Endodermal cell (in vitro differentiated cells): ENCODE data around the gene LYRM4. TPM values are rescaled to one million over a fixed set of nuclear protein-coding genes. Genes with fewer than 3 reads are reported as not detected.

Experiments used
- DNase-seq: peaks from one replicate; pipeline ENCODE4 v3.0.0-alpha.2; 2017
- H3K27ac ChIP-seq: 2 replicates; pipeline ENCODE4 v1.5.1; 2013; ENCODE audit warnings: mild to moderate bottlenecking, low read depth, low read length, moderate library complexity
- H3K27me3 ChIP-seq: 2 replicates; pipeline ENCODE4 v1.6.1; 2013; ENCODE audit warnings: mild to moderate bottlenecking, low read length, moderate library complexity; ENCODE audit not compliant: insufficient read depth, control insufficient read depth, poor library complexity, severe bottlenecking
- H3K36me3 ChIP-seq: 2 replicates; pipeline ENCODE4 v1.7.0; 2013; ENCODE audit warnings: mild to moderate bottlenecking, low read length, moderate library complexity; ENCODE audit not compliant: control insufficient read depth, insufficient read depth
- H3K4me1 ChIP-seq: one replicate; pipeline ENCODE4 v1.7.0; 2013; ENCODE audit warnings: low read length; ENCODE audit not compliant: control insufficient read depth, insufficient read depth
- H3K4me3 ChIP-seq: 2 replicates; pipeline ENCODE4 v1.5.1; 2013; ENCODE audit warnings: mild to moderate bottlenecking, low read length, moderate library complexity
- H3K9ac ChIP-seq: 2 replicates; pipeline ENCODE4 v1.6.1; 2013; ENCODE audit warnings: mild to moderate bottlenecking, low read length, moderate library complexity; ENCODE audit not compliant: poor library complexity, severe bottlenecking; ENCODE audit errors: extremely low read depth
- H3K9me3 ChIP-seq: 2 replicates; pipeline ENCODE4 v1.6.1; 2013; ENCODE audit warnings: mild to moderate bottlenecking, low read length, moderate library complexity; ENCODE audit not compliant: control insufficient read depth
- H3K27ac Mint-ChIP-seq: 2 replicates; pipeline ENCODE4 v1.8.0; 2020; ENCODE audit warnings: mixed read lengths
- H3K27me3 Mint-ChIP-seq: 2 replicates; pipeline ENCODE4 v1.8.0; 2021; ENCODE audit warnings: mild to moderate bottlenecking, mixed read lengths; ENCODE audit not compliant: insufficient read depth
- H3K36me3 Mint-ChIP-seq: 2 replicates; pipeline ENCODE4 v1.8.0; 2020; ENCODE audit warnings: low read depth, mixed read lengths
- H3K4me1 Mint-ChIP-seq: 2 replicates; pipeline ENCODE4 v1.8.0; 2020; ENCODE audit warnings: mixed read lengths
- H3K4me3 Mint-ChIP-seq: 2 replicates; pipeline ENCODE4 v1.8.0; 2020; ENCODE audit warnings: mild to moderate bottlenecking, moderate library complexity, mixed read lengths
- H3K9me3 Mint-ChIP-seq: 2 replicates; pipeline ENCODE4 v1.8.0; 2020; ENCODE audit warnings: mild to moderate bottlenecking, mixed read lengths
- WGBS, 2 experiments: methylation state at CpG; one replicate each; pipeline versions ENCODE4 v1.1.5 to v1.1.7; 2013; ENCODE audit warnings: missing lambda C conversion rate in 2 of 2, mixed read lengths in 1 of 2; ENCODE audit not compliant: insufficient coverage in 1 of 2, insufficient read length in 1 of 2; 5-methylcytosine and 5-hydroxymethylcytosine counted together
- total RNA-seq, 2 donors: library from RNA; stranded (reverse); fragmentation: NEBNext Ultra II Directional in 1 of 2; extraction: Animal tissue kit (Norgen Biotek cat#: 25700) in 1 of 2; gene quantifications; 2 replicates in 1 of 2; 3 replicates in 1 of 2; pipeline ENCODE4 v1.2.1, GENCODE V29; 2021
- TF ChIP-seq, protein P1 (sequence below): fragments of 200-600 bp; sonication (generic); conservative IDR thresholded peaks from 2 replicates; pipeline ENCODE4 v1.5.0; 2021; ENCODE audit warnings: antibody characterized with exemption, mild to moderate bottlenecking

The LYRM4 gene
- total RNA-seq, 2 donors from 2014 or later = 32.1 to 44.3 TPM

DNA sequence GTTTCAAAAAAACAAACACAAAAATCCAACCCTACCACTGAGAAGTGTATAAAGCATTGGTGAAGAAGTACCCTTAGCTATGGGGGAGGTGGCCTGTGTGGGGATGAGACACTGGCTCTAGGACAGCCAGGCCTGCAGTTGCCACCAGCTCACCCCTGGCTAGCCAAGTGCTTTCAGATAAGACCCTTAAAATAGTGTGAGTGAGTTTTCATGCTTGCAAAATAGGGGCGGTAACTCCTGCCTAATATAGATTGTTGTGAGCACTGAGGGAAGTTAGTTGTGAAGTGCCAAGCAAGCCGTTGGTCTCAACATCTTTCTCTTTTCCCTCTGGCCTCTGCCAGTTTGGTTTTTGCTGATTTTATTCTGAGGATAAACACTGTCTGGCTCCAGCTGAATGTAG is 164.3 kb downstream of the LYRM4 start:
- Histone ChIP-seq H3K27ac (no peak overlapping the region), H3K9ac (no peak overlapping the region), H3K4me3 (no peak overlapping the region), H3K4me1 (no peaks in the 10 kb centered on the region), H3K27me3 (no peaks in the 10 kb centered on the region), H3K9me3 (no peaks in the 10 kb centered on the region), H3K36me3 (no peaks in the 10 kb centered on the region)
- Mint-ChIP-seq H3K27me3 (peaks cover 8% of the 10 kb centered on the region), H3K27ac (no peak overlapping the region), H3K36me3 (no peaks in the 10 kb centered on the region), H3K4me3 (no peak overlapping the region), H3K9me3 (no peaks in the 10 kb centered on the region), H3K4me1 (no peaks in the 10 kb centered on the region)
- WGBS, 2 experiments = 79 to 89% methylated on average over 2 of the region's 2 CpGs
- TF ChIP-seq, protein P1, sequence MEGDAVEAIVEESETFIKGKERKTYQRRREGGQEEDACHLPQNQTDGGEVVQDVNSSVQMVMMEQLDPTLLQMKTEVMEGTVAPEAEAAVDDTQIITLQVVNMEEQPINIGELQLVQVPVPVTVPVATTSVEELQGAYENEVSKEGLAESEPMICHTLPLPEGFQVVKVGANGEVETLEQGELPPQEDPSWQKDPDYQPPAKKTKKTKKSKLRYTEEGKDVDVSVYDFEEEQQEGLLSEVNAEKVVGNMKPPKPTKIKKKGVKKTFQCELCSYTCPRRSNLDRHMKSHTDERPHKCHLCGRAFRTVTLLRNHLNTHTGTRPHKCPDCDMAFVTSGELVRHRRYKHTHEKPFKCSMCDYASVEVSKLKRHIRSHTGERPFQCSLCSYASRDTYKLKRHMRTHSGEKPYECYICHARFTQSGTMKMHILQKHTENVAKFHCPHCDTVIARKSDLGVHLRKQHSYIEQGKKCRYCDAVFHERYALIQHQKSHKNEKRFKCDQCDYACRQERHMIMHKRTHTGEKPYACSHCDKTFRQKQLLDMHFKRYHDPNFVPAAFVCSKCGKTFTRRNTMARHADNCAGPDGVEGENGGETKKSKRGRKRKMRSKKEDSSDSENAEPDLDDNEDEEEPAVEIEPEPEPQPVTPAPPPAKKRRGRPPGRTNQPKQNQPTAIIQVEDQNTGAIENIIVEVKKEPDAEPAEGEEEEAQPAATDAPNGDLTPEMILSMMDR = no peak
- no peak for DNase-seq

DNA sequence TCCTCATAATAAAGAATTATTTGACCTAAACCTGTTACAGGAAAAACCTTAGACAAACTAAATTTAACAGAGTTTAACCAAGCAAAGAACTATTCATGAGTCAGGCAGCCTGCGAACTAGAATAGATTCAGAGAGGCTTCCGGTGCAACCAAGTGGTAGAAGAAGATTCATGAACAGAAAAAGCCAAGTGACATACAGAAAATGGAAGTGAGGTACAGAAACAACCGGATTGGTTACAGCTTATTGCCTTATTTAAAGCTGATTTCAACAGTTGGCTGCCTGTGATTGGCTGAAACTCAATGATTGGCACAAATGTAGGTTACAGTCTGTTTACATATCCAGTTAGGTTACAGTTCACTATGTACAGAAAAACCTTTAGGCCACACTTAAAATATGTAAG is 165.5 kb downstream of the LYRM4 start:
- TF ChIP-seq, protein P1 = no peak
- H3K27ac Mint-ChIP-seq = no peak overlapping the region
- Histone ChIP-seq H3K9me3 (no peaks in the 10 kb centered on the region), H3K27ac (no peak overlapping the region), H3K4me1 (no peaks in the 10 kb centered on the region), H3K4me3 (no peak overlapping the region), H3K36me3 (no peaks in the 10 kb centered on the region), H3K9ac (no peak overlapping the region), H3K27me3 (peaks cover 5% of the 10 kb centered on the region)
- WGBS, 2 experiments = 74 to 89% methylated on average over 3 of the region's 3 CpGs
- peaks cover 11% of the 10 kb centered on the region for H3K27me3 Mint-ChIP-seq
- DNase-seq = no peak
- no peaks in the 10 kb centered on the region for H3K9me3 Mint-ChIP-seq
- no peaks in the 10 kb centered on the region for H3K36me3 Mint-ChIP-seq
- no peaks in the 10 kb centered on the region for H3K4me1 Mint-ChIP-seq
- H3K4me3 Mint-ChIP-seq = no peak overlapping the region

DNA sequence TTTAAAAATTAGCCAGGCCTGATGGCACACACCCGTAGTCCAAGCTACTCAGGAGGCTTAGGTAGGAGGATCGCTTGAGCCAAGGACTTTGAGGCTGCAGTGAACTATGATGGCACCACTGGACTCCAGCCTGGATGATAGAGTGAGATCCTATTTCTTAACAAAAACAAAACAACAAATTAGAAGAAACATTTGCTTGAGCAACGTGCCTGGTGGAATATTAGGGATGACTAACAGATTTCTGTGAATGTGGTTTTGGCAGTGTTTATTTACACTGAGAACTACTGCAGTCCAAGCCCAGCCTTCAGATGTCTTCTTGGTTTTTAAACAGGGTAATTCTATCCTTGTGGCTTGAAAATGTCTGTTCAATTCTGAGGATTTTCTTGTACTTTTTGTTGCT is 166.4 kb downstream of the LYRM4 start:
- H3K4me1 Mint-ChIP-seq = no peaks in the 10 kb centered on the region
- no peaks in the 10 kb centered on the region for H3K4me1 ChIP-seq
- no peak overlapping the region for H3K27ac Mint-ChIP-seq
- H3K4me3 ChIP-seq = no peak overlapping the region
- H3K4me3 Mint-ChIP-seq = no peak overlapping the region
- peaks cover 13% of the 10 kb centered on the region for H3K27me3 ChIP-seq
- no peaks in the 10 kb centered on the region for H3K36me3 Mint-ChIP-seq
- H3K27me3 Mint-ChIP-seq = peaks cover 19% of the 10 kb centered on the region
- no peaks in the 10 kb centered on the region for H3K9me3 Mint-ChIP-seq
- no peak overlapping the region for H3K9ac ChIP-seq
- TF ChIP-seq, protein P1 = no peak
- WGBS, 2 experiments = 91% methylated on average over 3 of the region's 3 CpGs; no CpG with 5 or more reads in 1 of the 2 experiments
- H3K27ac ChIP-seq = no peak overlapping the region
- DNase-seq = no peak
- no peaks in the 10 kb centered on the region for H3K9me3 ChIP-seq
- H3K36me3 ChIP-seq = no peaks in the 10 kb centered on the region
